ENCODE measurements around the gene RAB3IL1. TPM values are rescaled to one million over a fixed set of nuclear protein-coding genes. Genes with fewer than 3 reads are reported as not detected.

The RAB3IL1 gene
- total and polyA plus RNA-seq, 9 of the 15 experiments (the other 6 are each of a cell fraction or from before 2014, with no cell fraction given): 0.15 to 42.6 (median 15.5) TPM

- TF ChIP-seq MAZ (CRISPR knock-in tag; conservative IDR thresholded peaks at IDR 0.05 in 1 of 2, IDR thresholded peaks at IDR 0.05 in 1 of 2): peak; percentile 54 to 93
- 0 out of 4 replicates have a peak, but pooled peaks of 1 of the 2 experiments have one; percentile 63 for TF ChIP-seq TBL1XR1 (IDR thresholded peaks at IDR 0.05; ENCODE audit: low read length in 2 of 2)
- peak; percentile 58; the same call in 1 of the 2 replicates for TF ChIP-seq ARID4B (CRISPR knock-in tag; IDR thresholded peaks at IDR 0.05)
- TF ChIP-seq ZFP91 (CRISPR knock-in tag; IDR thresholded peaks at IDR 0.05): 0 out of 2 replicates have a peak, but pooled peaks have one; percentile 30
- no peak for TF ChIP-seq RBM34 (IDR thresholded peaks at IDR 0.05; ENCODE audit: borderline replicate concordance, insufficient read depth, low read length)
- TF ChIP-seq JUN (IDR thresholded peaks at IDR 0.05; ENCODE audit: borderline replicate concordance, low read depth, low read length): peak; percentile 41; the same call in 1 of the 2 replicates
- no peak for TF ChIP-seq JUN (CRISPR knock-in tag; IDR thresholded peaks at IDR 0.05; ENCODE audit: borderline replicate concordance)
- peak in 1 of 2 experiments; percentile 39; a peak in 1 of 4 replicates for TF ChIP-seq MNT (conservative IDR thresholded peaks at IDR 0.05)
- peak; percentile 80 for TF ChIP-seq MYNN (IDR thresholded peaks at IDR 0.05)
- TF ChIP-seq MYNN (CRISPR knock-in tag; IDR thresholded peaks at IDR 0.05): no peak
- TF ChIP-seq ETV5 (CRISPR knock-in tag; IDR thresholded peaks at IDR 0.05; ENCODE audit: low read depth): 0 out of 2 replicates have a peak, but pooled peaks have one; percentile 61
- no peak for TF ChIP-seq PHF21A (IDR thresholded peaks at IDR 0.05; ENCODE audit: borderline replicate concordance, low read depth)
- TF ChIP-seq ELF1 (tag; IDR thresholded peaks at IDR 0.05): no peak
- peak; percentile 44; the same call in 1 of the 2 replicates for TF ChIP-seq FOXK1 (CRISPR knock-in tag; IDR thresholded peaks at IDR 0.05; ENCODE audit: borderline replicate concordance)
- TF ChIP-seq ZNF511 (CRISPR knock-in tag; IDR thresholded peaks at IDR 0.05): no peak
- peak; percentile 18 to 29 for TF ChIP-seq E2F6 (IDR thresholded peaks at IDR 0.05; ENCODE audit: borderline replicate concordance in 1 of 2, extremely low read depth in 1 of 2, insufficient read depth in 1 of 2, insufficient read length in 1 of 2, low read depth in 1 of 2, low read length in 1 of 2, poor library complexity in 1 of 2, severe bottlenecking in 1 of 2)
- TF ChIP-seq RFX5 (IDR thresholded peaks at IDR 0.05; ENCODE audit: low read depth, low read length): no peak
- peak; percentile 94 for TF ChIP-seq ZNF263 (CRISPR knock-in tag; IDR thresholded peaks at IDR 0.05; ENCODE audit: borderline replicate concordance)
Observed at GRCh38 chr11:61871158-61871597, 46.2 kb downstream of the RAB3IL1 start (continued).

All from K562 (cell line).